Spleen (tissue), 11 donors: Measurements from ENCODE around the gene CELSR3. TPM values are rescaled to one million over a fixed set of nuclear protein-coding genes. Genes with fewer than 3 reads are reported as not detected.

ENCODE experiments used
- DNase-seq: peaks from one replicate; pipeline ENCODE4 v3.0.0-alpha.2; 2020
- H3K27ac ChIP-seq, 8 donors: fragments of 200-600 bp; sonication (generic) in 7 of 8; 1 replicate in 4 of 8; 2 replicates in 4 of 8; pipeline versions ENCODE4 v1.5.0 to v1.8.0; 2016 to 2021; ENCODE audit warnings: inconsistent platforms in 4 of 8, mild to moderate bottlenecking in 4 of 8, moderate library complexity in 1 of 8
- H3K27me3 ChIP-seq, 7 donors: fragments of 200-600 bp; sonication (generic) in 6 of 7; replicated peaks in 1 of 7; 1 replicate in 4 of 7; 2 replicates in 3 of 7; pipeline versions ENCODE4 v1.5.0 to v1.8.0; 2016 to 2021; ENCODE audit warnings: inconsistent platforms in 3 of 7, mild to moderate bottlenecking in 1 of 7
- H3K36me3 ChIP-seq, 6 donors: fragments of 200-600 bp; sonication (generic) in 5 of 6; 1 replicate in 4 of 6; 2 replicates in 2 of 6; pipeline versions ENCODE4 v1.5.0 to v1.8.0; 2016 to 2021; ENCODE audit warnings: inconsistent platforms in 2 of 6
- H3K4me1 ChIP-seq, 6 donors: fragments of 200-600 bp; sonication (generic) in 5 of 6; 1 replicate in 3 of 6; 2 replicates in 3 of 6; pipeline versions ENCODE4 v1.5.0 to v1.8.0; 2016 to 2021; ENCODE audit warnings: inconsistent platforms in 3 of 6
- H3K4me3 ChIP-seq, 8 donors: fragments of 200-600 bp; sonication (generic) in 7 of 8; 1 replicate in 4 of 8; 2 replicates in 4 of 8; pipeline versions ENCODE4 v1.5.0 to v1.8.0; 2016 to 2021; ENCODE audit warnings: inconsistent platforms in 4 of 8, mild to moderate bottlenecking in 4 of 8, moderate library complexity in 2 of 8
- H3K9me3 ChIP-seq, 8 donors: fragments of 200-600 bp; sonication (generic) in 7 of 8; 1 replicate in 4 of 8; 2 replicates in 4 of 8; pipeline versions ENCODE4 v1.5.0 to v1.8.0; 2016 to 2021; ENCODE audit warnings: inconsistent platforms in 4 of 8
- POLR2A ChIP-seq, 3 donors: fragments of 450-650 bp; IDR thresholded peaks; one replicate each; pipeline ENCODE4 v1.5.1; 2017; ENCODE audit warnings: antibody characterized with exemption in 3 of 3, mild to moderate bottlenecking in 1 of 3
- POLR2AphosphoS5 ChIP-seq, 3 donors: sonication (generic); formaldehyde crosslinking; IDR thresholded peaks; one replicate each; pipeline ENCODE4 v1.5.1; 2017; ENCODE audit warnings: antibody characterized with exemption in 3 of 3
- WGBS, 5 donors: extraction: QIAGEN DNeasy Blood & Tissue Kit in 3 of 5; methylation state at CpG; one replicate each; pipeline versions ENCODE4 v1.1.5 to v1.1.7; 2013 to 2018; 5-methylcytosine and 5-hydroxymethylcytosine counted together
- intact Hi-C: fragments of 100-400 bp; cut with DNase I; formaldehyde crosslinking; loops from one replicate; pipeline ENCODE4 v1.15.0; 2023; ENCODE audit warnings: low total_unique reads
- polyA plus RNA-seq, 3 donors: library from polyadenylated mRNA; stranded (reverse); fragments of 200-250 nt; gene quantifications; one replicate each; pipeline ENCODE4 v1.2.1, GENCODE V29; 2013
- total RNA-seq, 7 donors: library from RNA; depleted of rRNA in 3 of 7; stranded (reverse); fragments of >200 nt in 3 of 7; fragmentation: NEBNext Ultra II Directional in 4 of 7; extraction: Animal tissue kit (Norgen Biotek cat#: 25700) in 4 of 7; gene quantifications; one replicate each; pipeline versions ENCODE4 v1.1.0 to v1.2.1, GENCODE V29; 2016 to 2021
- TF ChIP-seq, protein P1 (sequence below), 11 experiments: fragments of 200-600 bp in 7 of 11; fragments of 450-650 bp in 4 of 11; sonication (generic) in 4 of 11; IDR thresholded peaks in 8 of 11; conservative IDR thresholded peaks in 3 of 11; 1 replicate in 7 of 11; 2 replicates in 4 of 11; pipeline versions ENCODE4 v1.4.0 to v1.8.0; 2016 to 2021; ENCODE audit warnings: antibody characterized with exemption in 11 of 11, inconsistent platforms in 4 of 11, mild to moderate bottlenecking in 1 of 11
- donor health status: healthy with polysubstance abuse.
- donor health status: DM: no; HTN: no; CAD: no; lungs with moderate emphysema.
- donor health status: DM: no; HTN: no; CAD: no.
- donor health status: Bipolar disorder and iron deficiency.
- donor health status: healthy.
- donor health status: DM: no; HTN: no; CAD: no.
- donor health status: DM: yes; HTN: yes; CAD: no.

CELSR3 gene
- total and polyA plus RNA-seq, 10 donors = 0.56 to 2.7 (median 1.9) TPM

DNA sequence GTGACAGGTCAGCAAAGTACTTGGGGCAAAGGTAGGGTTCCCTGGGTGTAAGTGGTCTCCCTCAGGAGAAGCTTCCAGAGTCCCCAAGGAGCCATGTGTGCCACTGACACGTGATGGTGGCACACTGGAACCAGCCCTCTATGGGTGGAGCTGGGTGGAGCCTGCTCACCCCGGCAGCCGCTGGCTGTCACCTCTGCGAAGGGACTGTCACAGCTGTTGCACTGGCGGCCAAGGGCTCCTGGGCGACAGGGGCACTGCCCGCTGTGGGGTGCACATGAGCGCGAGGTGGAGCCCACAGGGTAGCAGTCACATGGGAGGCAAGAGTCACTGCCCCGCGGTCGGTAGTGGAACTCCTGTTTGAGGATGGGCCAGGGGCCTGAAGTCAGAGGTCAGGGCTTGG lies 12.0 kb downstream of the CELSR3 start:
- Histone ChIP-seq H3K4me3 (no peak overlapping the region), H3K27ac (no peak overlapping the region), H3K4me1 (peaks cover 0 to 8% (median 6%) of the 10 kb centered on the region in 6 donors), H3K9me3 (no peaks in the 10 kb centered on the region), H3K36me3 (no peaks in the 10 kb centered on the region), H3K27me3 (no peaks in the 10 kb centered on the region)
- WGBS, 5 donors = 82 to 91% (median 88%) methylated on average over 5 to 12 of the region's 12 CpGs
- no peak for TF ChIP-seq POLR2A (IDR thresholded peaks at IDR 0.05)
- TF ChIP-seq POLR2AphosphoS5 (IDR thresholded peaks at IDR 0.05) = no peak
- TF ChIP-seq, protein P1, sequence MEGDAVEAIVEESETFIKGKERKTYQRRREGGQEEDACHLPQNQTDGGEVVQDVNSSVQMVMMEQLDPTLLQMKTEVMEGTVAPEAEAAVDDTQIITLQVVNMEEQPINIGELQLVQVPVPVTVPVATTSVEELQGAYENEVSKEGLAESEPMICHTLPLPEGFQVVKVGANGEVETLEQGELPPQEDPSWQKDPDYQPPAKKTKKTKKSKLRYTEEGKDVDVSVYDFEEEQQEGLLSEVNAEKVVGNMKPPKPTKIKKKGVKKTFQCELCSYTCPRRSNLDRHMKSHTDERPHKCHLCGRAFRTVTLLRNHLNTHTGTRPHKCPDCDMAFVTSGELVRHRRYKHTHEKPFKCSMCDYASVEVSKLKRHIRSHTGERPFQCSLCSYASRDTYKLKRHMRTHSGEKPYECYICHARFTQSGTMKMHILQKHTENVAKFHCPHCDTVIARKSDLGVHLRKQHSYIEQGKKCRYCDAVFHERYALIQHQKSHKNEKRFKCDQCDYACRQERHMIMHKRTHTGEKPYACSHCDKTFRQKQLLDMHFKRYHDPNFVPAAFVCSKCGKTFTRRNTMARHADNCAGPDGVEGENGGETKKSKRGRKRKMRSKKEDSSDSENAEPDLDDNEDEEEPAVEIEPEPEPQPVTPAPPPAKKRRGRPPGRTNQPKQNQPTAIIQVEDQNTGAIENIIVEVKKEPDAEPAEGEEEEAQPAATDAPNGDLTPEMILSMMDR (IDR thresholded peaks at IDR 0.05 in 8 of 11, conservative IDR thresholded peaks at IDR 0.05 in 3 of 11) = no peak
- no peak for DNase-seq
- intact Hi-C loops = no loop called here

DNA sequence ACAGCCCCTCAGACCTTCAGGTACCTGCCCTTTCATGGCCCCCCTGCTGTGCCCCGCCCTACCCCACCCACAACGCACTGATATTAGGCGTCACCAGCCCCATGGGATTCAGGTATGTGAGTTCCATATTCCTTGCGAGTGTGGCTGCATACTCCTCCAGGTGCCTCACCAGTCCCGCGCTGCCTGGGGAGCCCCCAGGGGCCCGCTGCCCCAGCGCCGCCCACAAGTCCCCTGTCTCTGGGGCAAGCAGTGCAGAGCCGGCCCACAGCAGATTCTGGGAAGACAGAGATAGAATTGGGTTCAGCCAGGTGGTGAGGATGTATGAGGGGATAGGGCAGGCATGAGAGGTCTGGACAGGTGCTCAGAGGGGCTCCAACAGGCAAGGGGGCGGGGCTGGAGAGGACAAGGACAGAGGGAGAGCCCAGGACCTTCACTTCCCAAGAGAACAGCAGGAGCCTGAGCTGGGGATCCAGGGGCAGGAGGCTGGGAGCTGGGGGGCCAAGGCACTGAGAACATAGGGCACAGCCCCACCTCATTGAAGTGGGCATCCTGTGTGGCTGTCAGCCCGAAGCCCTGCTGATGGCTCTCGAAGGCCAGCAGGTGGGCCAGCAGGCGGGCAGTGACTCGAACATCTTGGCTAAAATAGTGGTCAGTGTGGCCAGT lies 14.4 kb downstream of the CELSR3 start:
- no peak for DNase-seq

DNA sequence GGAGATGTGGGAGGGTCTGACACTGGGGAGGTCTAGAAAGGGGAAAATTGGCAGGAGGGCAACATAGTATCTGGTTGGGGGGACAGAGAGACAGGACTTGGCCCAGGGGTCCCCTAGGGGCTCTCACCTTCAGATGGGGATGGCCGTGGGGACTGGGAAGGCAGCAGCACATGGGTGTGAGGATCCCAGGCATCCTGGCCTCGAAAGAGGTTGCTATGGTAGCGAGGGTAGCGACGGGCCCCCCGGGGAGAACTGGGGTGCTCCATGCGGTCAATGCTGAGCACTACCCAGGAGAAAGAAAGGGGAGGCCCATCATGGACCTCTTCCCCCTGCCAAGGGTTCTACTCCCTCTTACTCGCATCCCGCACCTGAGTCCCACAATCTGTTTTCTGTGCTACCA lies 15.0 kb downstream of the CELSR3 start:
- intact Hi-C loops = no loop called here
- Histone ChIP-seq H3K4me1 (no peaks in the 10 kb centered on the region), H3K36me3 (no peaks in the 10 kb centered on the region), H3K9me3 (no peaks in the 10 kb centered on the region), H3K27me3 (no peaks in the 10 kb centered on the region), H3K27ac (no peak overlapping the region), H3K4me3 (no peak overlapping the region)
- TF ChIP-seq POLR2AphosphoS5 (IDR thresholded peaks at IDR 0.05) = no peak
- no peak for TF ChIP-seq POLR2A (IDR thresholded peaks at IDR 0.05)
- TF ChIP-seq, protein P1 (IDR thresholded peaks at IDR 0.05 in 8 of 11, conservative IDR thresholded peaks at IDR 0.05 in 3 of 11) = no peak
- 86 to 94% (median 90%) methylated on average over 9 of the region's 9 CpGs for WGBS, 5 donors
- no peak for DNase-seq

More for the DNA sequence above, 14.4 kb downstream of the CELSR3 start:
- no peak overlapping the region for H3K4me3 ChIP-seq
- H3K27ac ChIP-seq = no peak overlapping the region
- WGBS, 5 donors = 86 to 93% (median 91%) methylated on average over 10 to 15 of the region's 15 CpGs
- no peaks in the 10 kb centered on the region for H3K36me3 ChIP-seq
- H3K27me3 ChIP-seq = no peaks in the 10 kb centered on the region
- no peak for TF ChIP-seq POLR2A (IDR thresholded peaks at IDR 0.05)
- TF ChIP-seq POLR2AphosphoS5 (IDR thresholded peaks at IDR 0.05) = no peak
- TF ChIP-seq, protein P1 (IDR thresholded peaks at IDR 0.05 in 8 of 11, conservative IDR thresholded peaks at IDR 0.05 in 3 of 11) = no peak
- intact Hi-C loops = no loop called here
- H3K4me1 ChIP-seq = no peaks in the 10 kb centered on the region
- H3K9me3 ChIP-seq = no peaks in the 10 kb centered on the region

DNA sequence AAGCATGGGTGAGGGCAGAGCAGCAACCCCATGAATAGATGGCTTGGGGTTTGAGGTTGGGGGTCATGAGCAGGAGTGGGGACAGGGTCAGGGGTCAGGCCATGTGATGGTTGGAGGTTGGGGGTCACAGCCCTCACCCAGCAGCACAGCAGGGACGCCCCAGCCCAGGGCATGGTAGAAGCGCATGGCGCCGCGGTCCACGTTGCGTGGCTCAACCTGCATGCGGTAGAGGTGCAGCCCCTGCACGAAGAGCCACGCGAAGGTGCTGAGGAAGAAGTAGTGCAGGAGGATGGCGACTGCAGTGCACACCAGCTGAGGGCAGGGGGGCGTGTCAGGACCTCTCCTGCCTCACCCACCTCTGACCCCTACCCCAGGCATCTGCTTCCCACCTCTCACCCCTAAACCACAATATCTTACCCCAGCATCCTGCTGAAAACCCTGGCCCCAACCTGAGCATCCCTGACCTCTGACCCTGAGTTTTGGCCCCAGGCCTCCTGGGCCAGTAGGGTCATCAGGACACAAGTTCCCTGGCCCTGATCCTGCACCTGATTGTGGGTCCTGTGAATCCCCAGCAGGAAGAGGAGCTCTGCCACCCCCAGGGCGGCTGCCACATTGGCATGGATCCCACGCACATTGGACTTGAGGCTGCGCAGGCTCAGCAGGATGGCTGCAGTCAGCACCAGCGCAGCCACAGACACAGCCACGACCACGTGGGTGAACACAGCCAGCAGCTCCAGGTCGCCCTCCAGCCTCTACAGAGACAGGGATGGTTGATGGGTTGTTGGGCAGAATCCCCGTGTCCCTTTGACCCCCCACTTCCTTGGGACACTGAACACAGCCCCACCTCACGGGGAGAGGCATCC lies 17.6 kb downstream of the CELSR3 start:
- no peaks in the 10 kb centered on the region for H3K9me3 ChIP-seq
- DNase-seq = no peak
- TF ChIP-seq POLR2AphosphoS5 (IDR thresholded peaks at IDR 0.05) (no peak), POLR2A (IDR thresholded peaks at IDR 0.05) (no peak)
- TF ChIP-seq, protein P1 (IDR thresholded peaks at IDR 0.05 in 8 of 11, conservative IDR thresholded peaks at IDR 0.05 in 3 of 11) = no peak
- H3K4me3 ChIP-seq = no peak overlapping the region
- H3K27me3 ChIP-seq = peaks cover 0 to 6% (median 0%) of the 10 kb centered on the region in 7 donors
- intact Hi-C loops = no loop called here
- H3K4me1 ChIP-seq = no peaks in the 10 kb centered on the region
- H3K27ac ChIP-seq = no peak overlapping the region
- WGBS, 5 donors = 90 to 94% (median 91%) methylated on average over 5 to 22 of the region's 22 CpGs
- H3K36me3 ChIP-seq = no peaks in the 10 kb centered on the region
